Endodermal cell (in vitro differentiated cells): ENCODE data around the gene ATXN7L3. TPM values are rescaled to one million over a fixed set of nuclear protein-coding genes. Genes with fewer than 3 reads are reported as not detected.

Experiments used
- DNase-seq: peaks from one replicate; pipeline ENCODE4 v3.0.0-alpha.2; 2017
- H3K27ac ChIP-seq: 2 replicates; pipeline ENCODE4 v1.5.1; 2013; ENCODE audit warnings: mild to moderate bottlenecking, low read depth, low read length, moderate library complexity
- H3K27me3 ChIP-seq: 2 replicates; pipeline ENCODE4 v1.6.1; 2013; ENCODE audit warnings: mild to moderate bottlenecking, low read length, moderate library complexity; ENCODE audit not compliant: insufficient read depth, control insufficient read depth, poor library complexity, severe bottlenecking
- H3K36me3 ChIP-seq: 2 replicates; pipeline ENCODE4 v1.7.0; 2013; ENCODE audit warnings: mild to moderate bottlenecking, low read length, moderate library complexity; ENCODE audit not compliant: control insufficient read depth, insufficient read depth
- H3K4me1 ChIP-seq: one replicate; pipeline ENCODE4 v1.7.0; 2013; ENCODE audit warnings: low read length; ENCODE audit not compliant: control insufficient read depth, insufficient read depth
- H3K4me3 ChIP-seq: 2 replicates; pipeline ENCODE4 v1.5.1; 2013; ENCODE audit warnings: mild to moderate bottlenecking, low read length, moderate library complexity
- H3K9ac ChIP-seq: 2 replicates; pipeline ENCODE4 v1.6.1; 2013; ENCODE audit warnings: mild to moderate bottlenecking, low read length, moderate library complexity; ENCODE audit not compliant: poor library complexity, severe bottlenecking; ENCODE audit errors: extremely low read depth
- H3K9me3 ChIP-seq: 2 replicates; pipeline ENCODE4 v1.6.1; 2013; ENCODE audit warnings: mild to moderate bottlenecking, low read length, moderate library complexity; ENCODE audit not compliant: control insufficient read depth
- H3K27ac Mint-ChIP-seq: 2 replicates; pipeline ENCODE4 v1.8.0; 2020; ENCODE audit warnings: mixed read lengths
- H3K27me3 Mint-ChIP-seq: 2 replicates; pipeline ENCODE4 v1.8.0; 2021; ENCODE audit warnings: mild to moderate bottlenecking, mixed read lengths; ENCODE audit not compliant: insufficient read depth
- H3K36me3 Mint-ChIP-seq: 2 replicates; pipeline ENCODE4 v1.8.0; 2020; ENCODE audit warnings: low read depth, mixed read lengths
- H3K4me1 Mint-ChIP-seq: 2 replicates; pipeline ENCODE4 v1.8.0; 2020; ENCODE audit warnings: mixed read lengths
- H3K4me3 Mint-ChIP-seq: 2 replicates; pipeline ENCODE4 v1.8.0; 2020; ENCODE audit warnings: mild to moderate bottlenecking, moderate library complexity, mixed read lengths
- H3K9me3 Mint-ChIP-seq: 2 replicates; pipeline ENCODE4 v1.8.0; 2020; ENCODE audit warnings: mild to moderate bottlenecking, mixed read lengths
- WGBS, 2 experiments: methylation state at CpG; one replicate each; pipeline versions ENCODE4 v1.1.5 to v1.1.7; 2013; ENCODE audit warnings: missing lambda C conversion rate in 2 of 2, mixed read lengths in 1 of 2; ENCODE audit not compliant: insufficient coverage in 1 of 2, insufficient read length in 1 of 2; 5-methylcytosine and 5-hydroxymethylcytosine counted together
- total RNA-seq, 2 donors: library from RNA; stranded (reverse); fragmentation: NEBNext Ultra II Directional in 1 of 2; extraction: Animal tissue kit (Norgen Biotek cat#: 25700) in 1 of 2; gene quantifications; 2 replicates in 1 of 2; 3 replicates in 1 of 2; pipeline ENCODE4 v1.2.1, GENCODE V29; 2021
- TF ChIP-seq, protein P1 (sequence below): fragments of 200-600 bp; sonication (generic); conservative IDR thresholded peaks from 2 replicates; pipeline ENCODE4 v1.5.0; 2021; ENCODE audit warnings: antibody characterized with exemption, mild to moderate bottlenecking

ATXN7L3 gene
- total RNA-seq, 2 donors from 2014 or later: 118 to 144 TPM

DNA sequence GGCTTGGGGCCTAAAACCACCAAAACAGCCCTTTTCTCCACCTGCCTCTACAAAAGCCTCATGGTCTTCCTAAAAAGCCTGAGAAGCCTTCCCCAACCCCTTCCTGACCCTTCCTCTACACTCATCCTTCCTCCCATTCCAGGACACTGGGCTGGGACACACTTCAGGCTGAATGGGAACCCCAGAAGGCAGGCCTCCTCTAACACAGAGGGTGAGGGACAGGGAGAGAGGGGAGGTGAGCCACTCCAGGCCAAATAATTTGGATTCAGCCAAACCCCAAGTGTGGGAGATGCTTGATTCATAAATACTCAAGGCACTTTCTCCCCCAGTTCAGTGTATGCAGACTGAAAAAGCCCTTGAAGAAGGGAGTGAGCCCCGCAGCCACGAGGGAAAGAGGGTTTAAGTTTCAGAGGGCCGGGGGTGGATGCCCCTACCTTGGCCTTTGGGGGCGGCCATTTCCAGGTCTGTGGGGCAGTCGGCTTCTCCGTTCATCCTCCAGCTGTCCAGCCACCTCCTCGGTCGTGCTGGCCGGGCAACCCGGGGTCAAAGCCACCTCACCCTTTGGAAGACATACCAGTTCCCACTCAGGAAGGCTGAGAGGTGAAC lies 18.2 kb upstream of the ATXN7L3 start:
- no peak for DNase-seq
- H3K27ac Mint-ChIP-seq: peak overlapping the region; percentile 66
- H3K4me1 Mint-ChIP-seq: peaks cover 12% of the 10 kb centered on the region
- H3K9me3 Mint-ChIP-seq: no peaks in the 10 kb centered on the region
- peak overlapping the region; percentile 84 for H3K4me3 ChIP-seq
- H3K4me1 ChIP-seq: peaks cover 3% of the 10 kb centered on the region
- H3K27me3 Mint-ChIP-seq: no peaks in the 10 kb centered on the region
- peaks cover 47% of the 10 kb centered on the region for H3K36me3 Mint-ChIP-seq
- 16 to 26% methylated on average over 3 to 10 of the region's 10 CpGs for WGBS, 2 experiments
- peak overlapping the region; percentile 22 for H3K9ac ChIP-seq
- no peak overlapping the region for H3K27ac ChIP-seq
- TF ChIP-seq, protein P1, sequence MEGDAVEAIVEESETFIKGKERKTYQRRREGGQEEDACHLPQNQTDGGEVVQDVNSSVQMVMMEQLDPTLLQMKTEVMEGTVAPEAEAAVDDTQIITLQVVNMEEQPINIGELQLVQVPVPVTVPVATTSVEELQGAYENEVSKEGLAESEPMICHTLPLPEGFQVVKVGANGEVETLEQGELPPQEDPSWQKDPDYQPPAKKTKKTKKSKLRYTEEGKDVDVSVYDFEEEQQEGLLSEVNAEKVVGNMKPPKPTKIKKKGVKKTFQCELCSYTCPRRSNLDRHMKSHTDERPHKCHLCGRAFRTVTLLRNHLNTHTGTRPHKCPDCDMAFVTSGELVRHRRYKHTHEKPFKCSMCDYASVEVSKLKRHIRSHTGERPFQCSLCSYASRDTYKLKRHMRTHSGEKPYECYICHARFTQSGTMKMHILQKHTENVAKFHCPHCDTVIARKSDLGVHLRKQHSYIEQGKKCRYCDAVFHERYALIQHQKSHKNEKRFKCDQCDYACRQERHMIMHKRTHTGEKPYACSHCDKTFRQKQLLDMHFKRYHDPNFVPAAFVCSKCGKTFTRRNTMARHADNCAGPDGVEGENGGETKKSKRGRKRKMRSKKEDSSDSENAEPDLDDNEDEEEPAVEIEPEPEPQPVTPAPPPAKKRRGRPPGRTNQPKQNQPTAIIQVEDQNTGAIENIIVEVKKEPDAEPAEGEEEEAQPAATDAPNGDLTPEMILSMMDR: no peak
- no peaks in the 10 kb centered on the region for H3K27me3 ChIP-seq
- no peaks in the 10 kb centered on the region for H3K9me3 ChIP-seq
- H3K4me3 Mint-ChIP-seq: peak overlapping the region; percentile 86
- peaks cover 42% of the 10 kb centered on the region for H3K36me3 ChIP-seq

DNA sequence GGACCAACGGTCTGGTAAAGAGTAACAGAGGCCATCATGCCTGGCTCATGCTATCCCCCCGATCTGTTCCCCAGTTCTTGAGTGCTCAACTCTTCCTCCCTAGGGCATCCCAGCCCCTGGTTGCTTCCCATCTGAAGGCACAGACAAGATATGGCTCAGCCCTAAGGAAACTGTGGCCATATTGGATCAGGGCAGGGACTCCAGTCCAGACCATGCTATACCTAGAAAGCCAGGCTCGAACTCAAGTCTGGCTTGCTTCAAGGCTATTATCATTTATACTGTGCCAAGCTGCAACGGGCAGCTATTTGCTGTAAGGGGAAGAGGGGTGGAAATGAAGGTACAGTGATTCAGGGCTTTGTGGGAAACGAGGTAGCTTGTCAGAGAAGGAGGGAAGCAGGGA lies 17.0 kb upstream of the ATXN7L3 start:
- H3K27ac Mint-ChIP-seq: no peak overlapping the region
- Histone ChIP-seq H3K27ac (no peak overlapping the region), H3K36me3 (peaks cover 44% of the 10 kb centered on the region), H3K9me3 (no peaks in the 10 kb centered on the region), H3K4me1 (peaks cover 3% of the 10 kb centered on the region), H3K9ac (no peak overlapping the region), H3K27me3 (no peaks in the 10 kb centered on the region), H3K4me3 (peak overlapping the region; percentile 84)
- TF ChIP-seq, protein P1: no peak
- peak overlapping the region; percentile 86 for H3K4me3 Mint-ChIP-seq
- no peaks in the 10 kb centered on the region for H3K9me3 Mint-ChIP-seq
- 95 to 96% methylated on average over 4 to 5 of the region's 5 CpGs for WGBS, 2 experiments
- peaks cover 6% of the 10 kb centered on the region for H3K4me1 Mint-ChIP-seq
- peaks cover 49% of the 10 kb centered on the region for H3K36me3 Mint-ChIP-seq
- DNase-seq: no peak
- H3K27me3 Mint-ChIP-seq: no peaks in the 10 kb centered on the region

GRCh38 chr17:44216173-44216572 lies 16.5 kb upstream of the ATXN7L3 start:
- TF ChIP-seq, protein P1: no peak
- Histone ChIP-seq H3K36me3 (peaks cover 49% of the 10 kb centered on the region), H3K27ac (no peak overlapping the region), H3K27me3 (no peaks in the 10 kb centered on the region), H3K4me1 (peaks cover 3% of the 10 kb centered on the region), H3K4me3 (no peak overlapping the region), H3K9me3 (no peaks in the 10 kb centered on the region), H3K9ac (no peak overlapping the region)
- Mint-ChIP-seq H3K27me3 (no peaks in the 10 kb centered on the region), H3K27ac (no peak overlapping the region), H3K4me3 (no peak overlapping the region), H3K36me3 (peaks cover 53% of the 10 kb centered on the region), H3K4me1 (peaks cover 6% of the 10 kb centered on the region), H3K9me3 (no peaks in the 10 kb centered on the region)
- no peak for DNase-seq
- WGBS, 2 experiments: 93 to 94% methylated on average over 3 to 4 of the region's 5 CpGs
